GM19238 (cell line): ENCODE data around the gene ZNF804B.

Experiments used
- DNase-seq: peaks from one replicate; pipeline ENCODE4 v3.0.0; 2011; ENCODE audit warnings: low spot score; ENCODE audit not compliant: insufficient read length

Gene ZNF804B

GRCh38 chr7:88835147-88835728 lies 75.7 kb downstream of the ZNF804B start:
- DNase-seq = peak; percentile 1

- no peak for DNase-seq
Observed at GRCh38 chr7:88842201-88842600, 82.7 kb downstream of the ZNF804B start.

GRCh38 chr7:88845091-88845490 lies 85.6 kb downstream of the ZNF804B start:
- no peak for DNase-seq

GRCh38 chr7:88851220-88851619 lies 91.7 kb downstream of the ZNF804B start:
- no peak for DNase-seq

- no peak for DNase-seq
Observed at GRCh38 chr7:88859288-88859687, 99.8 kb downstream of the ZNF804B start.

- no peak for DNase-seq
Observed at GRCh38 chr7:88866265-88866863, 106.9 kb downstream of the ZNF804B start.

GRCh38 chr7:88867158-88867557 lies 107.7 kb downstream of the ZNF804B start:
- DNase-seq = no peak

- DNase-seq = no peak
Observed at GRCh38 chr7:88868456-88868855, 109.0 kb downstream of the ZNF804B start.

GRCh38 chr7:88881136-88881535 lies 121.6 kb downstream of the ZNF804B start:
- DNase-seq = no peak

- DNase-seq = no peak
Observed at GRCh38 chr7:88885131-88885530, 125.6 kb downstream of the ZNF804B start.

- DNase-seq = no peak
Observed at GRCh38 chr7:88888684-88889083, 129.2 kb downstream of the ZNF804B start.

GRCh38 chr7:88910516-88910915 lies 151.0 kb downstream of the ZNF804B start:
- DNase-seq = no peak

GRCh38 chr7:88912852-88913251 lies 153.4 kb downstream of the ZNF804B start:
- DNase-seq = no peak

GRCh38 chr7:88915615-88916014 lies 156.1 kb downstream of the ZNF804B start:
- DNase-seq = no peak

GRCh38 chr7:88919478-88920131 lies 160.1 kb downstream of the ZNF804B start:
- DNase-seq = no peak

GRCh38 chr7:88922944-88923343 lies 163.4 kb downstream of the ZNF804B start:
- no peak for DNase-seq

GRCh38 chr7:88928276-88928675 lies 168.8 kb downstream of the ZNF804B start:
- DNase-seq = no peak

- no peak for DNase-seq
Observed at GRCh38 chr7:88929719-88930118, 170.2 kb downstream of the ZNF804B start.

- no peak for DNase-seq
Observed at GRCh38 chr7:88933285-88933684, 173.8 kb downstream of the ZNF804B start.

GRCh38 chr7:88942815-88943501 lies 183.5 kb downstream of the ZNF804B start:
- no peak for DNase-seq

GRCh38 chr7:88951826-88952225 lies 192.3 kb downstream of the ZNF804B start:
- no peak for DNase-seq

GRCh38 chr7:88964418-88964817 lies 204.9 kb downstream of the ZNF804B start:
- no peak for DNase-seq
